NCI-H524 treated with DMSO at 0.1 percent for 48 hours (cell line): ENCODE measurements around the gene MIDN.
A peak's percentile ranks its signal among the peaks of the same experiment; 100 is the strongest.
"Not testable (repeated sequence)": the region's sequence is repeated elsewhere in the genome, so short reads cannot be mapped to it uniquely, and the experiment has no call there.

Source experiments
- DNase-seq: peaks from one replicate; lab custom pipeline; 2025; lab: John Stamatoyannopoulos, UW

Gene MIDN

GRCh38 chr19:1248139-1248785 is at the start of gene MIDN:
Gene MIDN (plus strand): TSS chr19:1248583. CDS start chr19:1250297, 1,714 bp downstream.
- DNase-seq, result no peak

- DNase-seq, result no peak
Observed at GRCh38 chr19:1199531-1199930, 48.9 kb upstream of the MIDN start.

GRCh38 chr19:1200614-1201013 is 47.8 kb upstream of the MIDN start:
- DNase-seq, result not testable (repeated sequence)

GRCh38 chr19:1205114-1206099 is 43.0 kb upstream of the MIDN start, which contains the start of gene STK11:
Gene STK11 (plus strand): TSS chr19:1205778. CDS start chr19:1206914, 1,136 bp downstream.
- DNase-seq, result peak; percentile 81

GRCh38 chr19:1206150-1206863 is 42.1 kb upstream of the MIDN start:
- no peak for DNase-seq

GRCh38 chr19:1206864-1207450 is 41.4 kb upstream of the MIDN start:
- no peak for DNase-seq

GRCh38 chr19:1208830-1209229 is 39.6 kb upstream of the MIDN start:
- DNase-seq, result not testable (repeated sequence)

- DNase-seq, result no peak
Observed at GRCh38 chr19:1210227-1210538, 38.2 kb upstream of the MIDN start.

- no peak for DNase-seq
Observed at GRCh38 chr19:1211494-1212234, 36.7 kb upstream of the MIDN start.

- no peak for DNase-seq
Observed at GRCh38 chr19:1213391-1214286, 34.7 kb upstream of the MIDN start.

- DNase-seq, result no peak
Observed at GRCh38 chr19:1214299-1214861, 34.0 kb upstream of the MIDN start.

- no peak for DNase-seq
Observed at GRCh38 chr19:1214862-1215731, 33.3 kb upstream of the MIDN start.

- DNase-seq, result no peak
Observed at GRCh38 chr19:1216756-1217155, 31.6 kb upstream of the MIDN start.

GRCh38 chr19:1217366-1217765 is 31.0 kb upstream of the MIDN start:
- DNase-seq, result no peak

- DNase-seq, result no peak
Observed at GRCh38 chr19:1218751-1219567, 29.4 kb upstream of the MIDN start.

GRCh38 chr19:1219786-1220476 is 28.5 kb upstream of the MIDN start:
- DNase-seq, result no peak

GRCh38 chr19:1220477-1220930 is 27.9 kb upstream of the MIDN start:
- peak; percentile 39 for DNase-seq
